Natural killer cell (primary cell): ENCODE measurements around the gene ATP2B2. TPM values are rescaled to one million over a fixed set of nuclear protein-coding genes. Genes with fewer than 3 reads are reported as not detected.

ENCODE experiments used
- ATAC-seq, 3 donors: fragments of 150-1000 bp in 2 of 3; fragments of 200-7000 bp in 1 of 3; cut with Tn5 transposase; 1 replicate in 1 of 3; 2 replicates in 2 of 3; pipeline ENCODE4 v1.10.0; 2021; ENCODE audit warnings: mild to moderate bottlenecking in 2 of 3, moderate library complexity in 2 of 3
- DNase-seq, 2 donors: peaks; one replicate each; pipeline versions ENCODE4 v3.0.0 to v3.0.0-alpha.2; 2013 to 2021; ENCODE audit warnings: mixed read lengths in 1 of 2
- H3K27ac ChIP-seq: one replicate; pipeline ENCODE4 v1.5.1; 2013; ENCODE audit warnings: mild to moderate bottlenecking, low read length
- H3K27me3 ChIP-seq: one replicate; pipeline ENCODE4 v1.6.1; 2013; ENCODE audit warnings: low read length; ENCODE audit not compliant: control insufficient read depth, insufficient read depth
- H3K36me3 ChIP-seq: one replicate; pipeline ENCODE4 v1.6.1; 2013; ENCODE audit warnings: low read length; ENCODE audit not compliant: control insufficient read depth, insufficient read depth
- H3K4me1 ChIP-seq: one replicate; pipeline ENCODE4 v1.6.1; 2013; ENCODE audit warnings: low read length; ENCODE audit not compliant: control insufficient read depth, insufficient read depth
- H3K4me3 ChIP-seq: one replicate; pipeline ENCODE4 v1.5.1; 2013; ENCODE audit warnings: low read length
- H3K9me3 ChIP-seq: one replicate; pipeline ENCODE4 v1.6.1; 2013; ENCODE audit warnings: low read length; ENCODE audit not compliant: control insufficient read depth, insufficient read depth
- H3K27ac Mint-ChIP-seq, 2 donors: one replicate each; pipeline ENCODE4 v1.8.0; 2022; ENCODE audit warnings: mild to moderate bottlenecking in 2 of 2, mixed read lengths in 2 of 2, moderate library complexity in 1 of 2
- H3K27me3 Mint-ChIP-seq, 2 donors: one replicate each; pipeline ENCODE4 v1.8.0; 2022; ENCODE audit warnings: low read depth in 2 of 2, mixed read lengths in 2 of 2
- H3K36me3 Mint-ChIP-seq: one replicate; pipeline ENCODE4 v1.8.0; 2022; ENCODE audit warnings: mixed read lengths
- H3K4me1 Mint-ChIP-seq, 2 donors: one replicate each; pipeline ENCODE4 v1.8.0; 2022; ENCODE audit warnings: mixed read lengths in 2 of 2
- H3K4me3 Mint-ChIP-seq: one replicate; pipeline ENCODE4 v1.8.0; 2022; ENCODE audit warnings: mild to moderate bottlenecking, moderate library complexity, mixed read lengths
- H3K9me3 Mint-ChIP-seq, 2 donors: one replicate each; pipeline ENCODE4 v1.8.0; 2022; ENCODE audit warnings: mixed read lengths in 2 of 2
- WGBS: methylation state at CpG from one replicate; pipeline ENCODE4 v1.1.7; 2013; ENCODE audit warnings: missing lambda C conversion rate; ENCODE audit not compliant: insufficient coverage; 5-methylcytosine and 5-hydroxymethylcytosine counted together
- intact Hi-C: fragments of 100-400 bp; cut with micrococcal nuclease; formaldehyde crosslinking; loops from one replicate; pipeline ENCODE4 v1.14.2; 2022
- total RNA-seq, 4 donors: library from RNA; stranded (reverse); fragments of 120-200 nt in 1 of 4; gene quantifications; one replicate each; pipeline versions ENCODE4 v1.2.3 to v1.2.4, GENCODE V29; 2013 to 2022
- TF ChIP-seq, protein P1 (sequence below): fragments of 200-600 bp; IDR thresholded peaks from one replicate; pipeline ENCODE4 v1.8.0; 2022; ENCODE audit warnings: antibody characterized with exemption

ATP2B2 gene
- total RNA-seq, 3 donors from 2014 or later (not counting 1 experiment from before 2014, with no cell fraction given) = not detected

- no peak overlapping the region for H3K27ac ChIP-seq
- DNase-seq (no peak), ATAC-seq (no peak)
- H3K4me1 ChIP-seq = no peaks in the 10 kb centered on the region
- H3K36me3 ChIP-seq = no peaks in the 10 kb centered on the region
- no peaks in the 10 kb centered on the region for H3K9me3 ChIP-seq
- H3K27me3 ChIP-seq = no peaks in the 10 kb centered on the region
- intact Hi-C loops = no loop called here
- TF ChIP-seq, protein P1, sequence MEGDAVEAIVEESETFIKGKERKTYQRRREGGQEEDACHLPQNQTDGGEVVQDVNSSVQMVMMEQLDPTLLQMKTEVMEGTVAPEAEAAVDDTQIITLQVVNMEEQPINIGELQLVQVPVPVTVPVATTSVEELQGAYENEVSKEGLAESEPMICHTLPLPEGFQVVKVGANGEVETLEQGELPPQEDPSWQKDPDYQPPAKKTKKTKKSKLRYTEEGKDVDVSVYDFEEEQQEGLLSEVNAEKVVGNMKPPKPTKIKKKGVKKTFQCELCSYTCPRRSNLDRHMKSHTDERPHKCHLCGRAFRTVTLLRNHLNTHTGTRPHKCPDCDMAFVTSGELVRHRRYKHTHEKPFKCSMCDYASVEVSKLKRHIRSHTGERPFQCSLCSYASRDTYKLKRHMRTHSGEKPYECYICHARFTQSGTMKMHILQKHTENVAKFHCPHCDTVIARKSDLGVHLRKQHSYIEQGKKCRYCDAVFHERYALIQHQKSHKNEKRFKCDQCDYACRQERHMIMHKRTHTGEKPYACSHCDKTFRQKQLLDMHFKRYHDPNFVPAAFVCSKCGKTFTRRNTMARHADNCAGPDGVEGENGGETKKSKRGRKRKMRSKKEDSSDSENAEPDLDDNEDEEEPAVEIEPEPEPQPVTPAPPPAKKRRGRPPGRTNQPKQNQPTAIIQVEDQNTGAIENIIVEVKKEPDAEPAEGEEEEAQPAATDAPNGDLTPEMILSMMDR = no peak
- H3K4me1 Mint-ChIP-seq = no peaks in the 10 kb centered on the region
- H3K27me3 Mint-ChIP-seq = peaks cover 14 to 16% of the 10 kb centered on the region in 2 donors
- WGBS = 92% methylated on average over 7 of the region's 7 CpGs
- no peak overlapping the region for H3K27ac Mint-ChIP-seq
- H3K9me3 Mint-ChIP-seq = no peaks in the 10 kb centered on the region
- no peak overlapping the region for H3K4me3 ChIP-seq
- no peak overlapping the region for H3K4me3 Mint-ChIP-seq
- H3K36me3 Mint-ChIP-seq = no peaks in the 10 kb centered on the region
Observed at GRCh38 chr3:10364806-10365205, 140.6 kb downstream of the ATP2B2 start.

DNA sequence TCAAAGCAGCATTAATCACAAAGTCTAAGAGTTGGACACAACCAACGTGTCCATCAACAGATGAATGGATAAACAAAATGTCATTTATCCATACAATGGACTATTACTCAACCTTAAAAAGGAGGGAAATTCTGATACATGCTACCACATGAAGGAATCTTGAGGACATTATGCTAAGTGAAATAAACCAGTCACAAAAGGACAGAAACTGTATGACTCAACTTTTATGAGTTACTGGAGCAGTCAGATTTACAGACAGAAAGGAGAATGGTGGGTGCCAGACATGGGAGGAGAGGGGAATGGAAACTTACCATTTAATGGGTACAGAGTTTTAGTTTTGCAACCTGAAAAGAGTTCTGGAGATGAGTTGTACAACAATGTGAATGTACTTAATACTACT lies 141.5 kb downstream of the ATP2B2 start:
- Mint-ChIP-seq H3K27me3 (peaks cover 8 to 16% of the 10 kb centered on the region in 2 donors), H3K9me3 (no peaks in the 10 kb centered on the region), H3K36me3 (no peaks in the 10 kb centered on the region), H3K27ac (no peak overlapping the region), H3K4me1 (no peaks in the 10 kb centered on the region), H3K4me3 (no peak overlapping the region)
- H3K4me3 ChIP-seq = no peak overlapping the region
- WGBS = 67% methylated on average over 1 of the region's 1 CpG
- TF ChIP-seq, protein P1 = no peak
- H3K36me3 ChIP-seq = no peaks in the 10 kb centered on the region
- H3K4me1 ChIP-seq = no peaks in the 10 kb centered on the region
- DNase-seq (no peak), ATAC-seq (no peak)
- H3K27ac ChIP-seq = no peak overlapping the region
- intact Hi-C loops = no loop called here
- H3K9me3 ChIP-seq = no peaks in the 10 kb centered on the region
- no peaks in the 10 kb centered on the region for H3K27me3 ChIP-seq

GRCh38 chr3:10361375-10361774 lies 144.0 kb downstream of the ATP2B2 start:
- TF ChIP-seq, protein P1 = no peak

GRCh38 chr3:10360478-10360877 lies 144.9 kb downstream of the ATP2B2 start:
- Mint-ChIP-seq H3K9me3 (no peaks in the 10 kb centered on the region), H3K27me3 (peaks cover 7 to 8% of the 10 kb centered on the region in 2 donors), H3K4me1 (no peaks in the 10 kb centered on the region), H3K36me3 (no peaks in the 10 kb centered on the region), H3K27ac (no peak overlapping the region), H3K4me3 (no peak overlapping the region)
- H3K27ac ChIP-seq = no peak overlapping the region
- H3K9me3 ChIP-seq = no peaks in the 10 kb centered on the region
- TF ChIP-seq, protein P1 = no peak
- no peak for DNase-seq
- H3K4me1 ChIP-seq = no peaks in the 10 kb centered on the region
- ATAC-seq = no peak
- H3K27me3 ChIP-seq = no peaks in the 10 kb centered on the region
- H3K4me3 ChIP-seq = no peak overlapping the region
- intact Hi-C loops = no loop called here
- 93% methylated on average over 6 of the region's 7 CpGs for WGBS
- no peaks in the 10 kb centered on the region for H3K36me3 ChIP-seq

More at GRCh38 chr3:10361375-10361774, 144.0 kb downstream of the ATP2B2 start:
- H3K36me3 Mint-ChIP-seq = no peaks in the 10 kb centered on the region
- Histone ChIP-seq H3K36me3 (no peaks in the 10 kb centered on the region), H3K4me3 (no peak overlapping the region), H3K9me3 (no peaks in the 10 kb centered on the region), H3K27ac (no peak overlapping the region), H3K4me1 (no peaks in the 10 kb centered on the region), H3K27me3 (no peaks in the 10 kb centered on the region)
- ATAC-seq = no peak
- no peaks in the 10 kb centered on the region for H3K9me3 Mint-ChIP-seq
- 57% methylated on average over 5 of the region's 5 CpGs for WGBS
- peaks cover 7 to 8% of the 10 kb centered on the region in 2 donors for H3K27me3 Mint-ChIP-seq
- no peak overlapping the region for H3K27ac Mint-ChIP-seq
- no peak for DNase-seq
- no peaks in the 10 kb centered on the region for H3K4me1 Mint-ChIP-seq
- no peak overlapping the region for H3K4me3 Mint-ChIP-seq
- intact Hi-C loops = no loop called here
